ENCODE data around the gene MDM4.

MDM4 gene

GRCh38 chr1:204516180-204516879 lies at the start of gene MDM4:
Gene MDM4, plus strand, starts transcription at chr1:204516406. Its CDS starts 9,113 bp downstream, at chr1:204525519.
- Histone ChIP-seq H3K79me2 (ENCODE audit: insufficient read depth, low read length) (peaks cover 48% of the 10 kb centered on the region), H2AFZ (ENCODE audit: low read depth, low read length) (peak within 1 kb of the TSS; percentile 74), H3K9me3 (ENCODE audit: insufficient read depth, low read length, severe bottlenecking) (no peaks in the 10 kb centered on the region)

GRCh38 chr1:204466416-204467405 lies 49.5 kb upstream of the MDM4 start:
- DNase-seq = no peak
- Histone ChIP-seq H3K36me3 (ENCODE audit: insufficient read depth, low read length) (peaks cover 47% of the 10 kb centered on the region), H3K27me3 (ENCODE audit: insufficient read depth, low read length, poor library complexity) (no peaks in the 10 kb centered on the region), H3K4me2 (ENCODE audit: insufficient read depth, low read length) (no peak overlapping the region), H3K9ac (ENCODE audit: low read depth, low read length) (no peak overlapping the region), H3K27ac (ENCODE audit: low read length) (no peak overlapping the region), H3K9me3 (ENCODE audit: insufficient read depth, low read length, severe bottlenecking) (no peaks in the 10 kb centered on the region), H3K4me3 (ENCODE audit: low read depth in 1 of 2, low read length in 2 of 2) (no peak overlapping the region), H3K4me1 (ENCODE audit: insufficient read depth, low read length) (peaks cover 42% of the 10 kb centered on the region), H2AFZ (ENCODE audit: low read depth, low read length) (no peak overlapping the region), H3K79me2 (ENCODE audit: insufficient read depth, low read length) (no peaks in the 10 kb centered on the region), H4K20me1 (ENCODE audit: insufficient read depth, low read length) (0 out of 2 replicates have a peak, but pooled peaks cover 7% of the 10 kb centered on the region)
- TF ChIP-seq CTCF (IDR thresholded peaks at IDR 0.05; ENCODE audit: borderline replicate concordance, extremely low read depth, low read length, poor library complexity, severe bottlenecking) = no peak
- no peak for TF ChIP-seq EZH2 (IDR thresholded peaks at IDR 0.05; ENCODE audit: borderline replicate concordance, low read depth, low read length, severe bottlenecking)
- ATAC-seq (ENCODE audit: insufficient read depth, low read depth) = no peak

More at GRCh38 chr1:204516180-204516879, at the start of gene MDM4:
- Histone ChIP-seq H3K27me3 (ENCODE audit: insufficient read depth, low read length, poor library complexity) (no peaks in the 10 kb centered on the region), H3K9ac (ENCODE audit: low read depth, low read length) (peak within 1 kb of the TSS; percentile 81), H3K4me1 (ENCODE audit: insufficient read depth, low read length) (peaks cover 67% of the 10 kb centered on the region), H4K20me1 (ENCODE audit: insufficient read depth, low read length) (peaks cover 8% of the 10 kb centered on the region; the same call in 1 of the 2 replicates), H3K4me2 (ENCODE audit: insufficient read depth, low read length) (peak within 1 kb of the TSS; percentile 60), H3K36me3 (ENCODE audit: insufficient read depth, low read length) (peaks cover 20% of the 10 kb centered on the region), H3K4me3 (ENCODE audit: low read depth in 1 of 2, low read length in 2 of 2) (peak within 1 kb of the TSS; percentile 68 to 79), H3K27ac (ENCODE audit: low read length) (peak within 1 kb of the TSS; percentile 95)
- DNase-seq (peak; percentile 96), ATAC-seq (ENCODE audit: insufficient read depth, low read depth) (peak; percentile 95)
- TF ChIP-seq EZH2 (IDR thresholded peaks at IDR 0.05; ENCODE audit: borderline replicate concordance, low read depth, low read length, severe bottlenecking) = no peak

GRCh38 chr1:204468206-204468605 lies 48.0 kb upstream of the MDM4 start:
- no peak for TF ChIP-seq CTCF (IDR thresholded peaks at IDR 0.05; ENCODE audit: borderline replicate concordance, extremely low read depth, low read length, poor library complexity, severe bottlenecking)
- no peak for TF ChIP-seq EZH2 (IDR thresholded peaks at IDR 0.05; ENCODE audit: borderline replicate concordance, low read depth, low read length, severe bottlenecking)
- no peak overlapping the region for H3K4me3 ChIP-seq (ENCODE audit: low read depth in 1 of 2, low read length in 2 of 2)
- H3K79me2 ChIP-seq (ENCODE audit: insufficient read depth, low read length) = 0 out of 2 replicates have a peak, but pooled peaks cover 3% of the 10 kb centered on the region
- H3K36me3 ChIP-seq (ENCODE audit: insufficient read depth, low read length) = peaks cover 47% of the 10 kb centered on the region
- H3K27ac ChIP-seq (ENCODE audit: low read length) = no peak overlapping the region
- ATAC-seq (ENCODE audit: insufficient read depth, low read depth) = no peak
- no peak for DNase-seq
- H3K9ac ChIP-seq (ENCODE audit: low read depth, low read length) = no peak overlapping the region
- H3K4me1 ChIP-seq (ENCODE audit: insufficient read depth, low read length) = peaks cover 27% of the 10 kb centered on the region
- 0 out of 2 replicates have a peak, but pooled peaks cover 5% of the 10 kb centered on the region for H4K20me1 ChIP-seq (ENCODE audit: insufficient read depth, low read length)
- H2AFZ ChIP-seq (ENCODE audit: low read depth, low read length) = no peak overlapping the region
- no peaks in the 10 kb centered on the region for H3K27me3 ChIP-seq (ENCODE audit: insufficient read depth, low read length, poor library complexity)
- H3K9me3 ChIP-seq (ENCODE audit: insufficient read depth, low read length, severe bottlenecking) = no peaks in the 10 kb centered on the region
- H3K4me2 ChIP-seq (ENCODE audit: insufficient read depth, low read length) = no peak overlapping the region
